Measurements from ENCODE around the gene TBKBP1. TPM values are rescaled to one million over a fixed set of nuclear protein-coding genes. Genes with fewer than 3 reads are reported as not detected.
"Not testable (repeated sequence)": the region's sequence is repeated elsewhere in the genome, so short reads cannot be mapped to it uniquely, and the experiment has no call there.

Gene TBKBP1
- total RNA-seq, 1 donor from 2014 or later: 13.8 TPM

- no peaks in the 10 kb centered on the region for H3K9me3 ChIP-seq
- intact Hi-C loops (cut with DNase I): no loop called here
- no peaks in the 10 kb centered on the region for H3K4me1 ChIP-seq
- no peak for DNase-seq (ENCODE audit: extremely low spot score in 2 of 2)
- TF ChIP-seq POLR2AphosphoS5 (IDR thresholded peaks at IDR 0.05; ENCODE audit: insufficient read depth in 1 of 2, low read depth in 1 of 2): no peak
- H3K27me3 ChIP-seq: no peaks in the 10 kb centered on the region
- H3K36me3 ChIP-seq: peaks cover 4 to 94% of the 10 kb centered on the region in 2 donors
- no peak overlapping the region for H3K4me3 ChIP-seq
- H3K27ac ChIP-seq: no peak overlapping the region
These were observed 15.8 kb upstream of the TBKBP1 start for GRCh38 chr17:47678196-47678595.

- intact Hi-C loops (cut with DNase I): no loop called here
- no peak for TF ChIP-seq CTCF (IDR thresholded peaks at IDR 0.05)
- TF ChIP-seq POLR2AphosphoS5 (IDR thresholded peaks at IDR 0.05; ENCODE audit: insufficient read depth in 1 of 2, low read depth in 1 of 2): no peak
- TF ChIP-seq POLR2A (IDR thresholded peaks at IDR 0.05): no peak
- Histone ChIP-seq H3K4me3 (no peak overlapping the region), H3K9me3 (no peaks in the 10 kb centered on the region), H3K27ac (no peak overlapping the region), H3K27me3 (no peaks in the 10 kb centered on the region), H3K4me1 (peaks cover 5% of the 10 kb centered on the region), H3K36me3 (peaks cover 4 to 60% of the 10 kb centered on the region in 2 donors)
- no peak for DNase-seq (ENCODE audit: extremely low spot score in 2 of 2)
These were observed 11.8 kb upstream of the TBKBP1 start for GRCh38 chr17:47682138-47682537.

- intact Hi-C loops (cut with DNase I); H3K9me3 ChIP-seq; H3K27ac ChIP-seq; H3K27me3 ChIP-seq; H3K4me3 ChIP-seq; DNase-seq (ENCODE audit: extremely low spot score in 2 of 2); H3K4me1 ChIP-seq: not testable (repeated sequence)
- peaks cover 4 to 54% of the 10 kb centered on the region in 2 donors for H3K36me3 ChIP-seq
These were observed 11.2 kb upstream of the TBKBP1 start for GRCh38 chr17:47682727-47683126.

- no peak overlapping the region for H3K4me3 ChIP-seq
- H3K9me3 ChIP-seq: no peaks in the 10 kb centered on the region
- TF ChIP-seq POLR2A (IDR thresholded peaks at IDR 0.05) (no peak), CTCF (IDR thresholded peaks at IDR 0.05) (no peak), POLR2AphosphoS5 (IDR thresholded peaks at IDR 0.05; ENCODE audit: insufficient read depth in 1 of 2, low read depth in 1 of 2) (no peak)
- peaks cover 4 to 41% of the 10 kb centered on the region in 2 donors for H3K36me3 ChIP-seq
- H3K27ac ChIP-seq: no peak overlapping the region
- peaks cover 5% of the 10 kb centered on the region for H3K4me1 ChIP-seq
- H3K27me3 ChIP-seq: no peaks in the 10 kb centered on the region
- DNase-seq (ENCODE audit: extremely low spot score in 2 of 2): no peak
- intact Hi-C loops (cut with DNase I): no loop called here
These were observed 9.9 kb upstream of the TBKBP1 start for GRCh38 chr17:47684025-47684424.

GRCh38 chr17:47684535-47685193 is 9.3 kb upstream of the TBKBP1 start:
- H3K36me3 ChIP-seq: peaks cover 4 to 34% of the 10 kb centered on the region in 2 donors
- no peak for DNase-seq (ENCODE audit: extremely low spot score in 2 of 2)
- H3K4me1 ChIP-seq: peaks cover 5% of the 10 kb centered on the region
- intact Hi-C loops (cut with DNase I): no loop called here
- no peaks in the 10 kb centered on the region for H3K9me3 ChIP-seq
- H3K27me3 ChIP-seq: no peaks in the 10 kb centered on the region
- TF ChIP-seq CTCF (IDR thresholded peaks at IDR 0.05) (no peak), POLR2A (IDR thresholded peaks at IDR 0.05) (no peak), POLR2AphosphoS5 (IDR thresholded peaks at IDR 0.05; ENCODE audit: insufficient read depth in 1 of 2, low read depth in 1 of 2) (no peak)
- H3K4me3 ChIP-seq: no peak overlapping the region
- H3K27ac ChIP-seq: no peak overlapping the region

- TF ChIP-seq POLR2A (IDR thresholded peaks at IDR 0.05) (no peak), POLR2AphosphoS5 (IDR thresholded peaks at IDR 0.05; ENCODE audit: insufficient read depth in 1 of 2, low read depth in 1 of 2) (no peak), CTCF (IDR thresholded peaks at IDR 0.05) (no peak)
- Histone ChIP-seq H3K27me3 (no peaks in the 10 kb centered on the region), H3K4me3 (no peak overlapping the region), H3K4me1 (peaks cover 5% of the 10 kb centered on the region), H3K36me3 (peaks cover 4 to 24% of the 10 kb centered on the region in 2 donors), H3K9me3 (no peaks in the 10 kb centered on the region), H3K27ac (no peak overlapping the region)
- no peak for DNase-seq (ENCODE audit: extremely low spot score in 2 of 2)
- intact Hi-C loops (cut with DNase I): no loop called here
These were observed 8.2 kb upstream of the TBKBP1 start for GRCh38 chr17:47685556-47686275.

All from vagina (tissue), 2 donors.